ENCODE measurements around the gene INO80B.

GRCh38 chr2:74474899-74475298 is 20.0 kb downstream of the INO80B start:
- TF ChIP-seq ZNF274 (IDR thresholded peaks at IDR 0.05; ENCODE audit: low read depth, low read length) (no peak), YY1 (IDR thresholded peaks at IDR 0.05; ENCODE audit: insufficient read depth, insufficient read length) (no peak), SUZ12 (IDR thresholded peaks at IDR 0.05; ENCODE audit: extremely low read depth, insufficient read depth, insufficient read length) (no peak)

All from NT2/D1 (cell line).